NCI-H2029 treated with DMSO at 0.1 percent for 48 hours (cell line): Measurements from ENCODE around the gene TOP2A.
A peak's percentile ranks its signal among the peaks of the same experiment; 100 is the strongest.
"Not testable (repeated sequence)": the region's sequence is repeated elsewhere in the genome, so short reads cannot be mapped to it uniquely, and the experiment has no call there.

ENCODE experiments used
- DNase-seq: peaks from one replicate; lab custom pipeline; 2025; lab: John Stamatoyannopoulos, UW

Gene TOP2A

DNA sequence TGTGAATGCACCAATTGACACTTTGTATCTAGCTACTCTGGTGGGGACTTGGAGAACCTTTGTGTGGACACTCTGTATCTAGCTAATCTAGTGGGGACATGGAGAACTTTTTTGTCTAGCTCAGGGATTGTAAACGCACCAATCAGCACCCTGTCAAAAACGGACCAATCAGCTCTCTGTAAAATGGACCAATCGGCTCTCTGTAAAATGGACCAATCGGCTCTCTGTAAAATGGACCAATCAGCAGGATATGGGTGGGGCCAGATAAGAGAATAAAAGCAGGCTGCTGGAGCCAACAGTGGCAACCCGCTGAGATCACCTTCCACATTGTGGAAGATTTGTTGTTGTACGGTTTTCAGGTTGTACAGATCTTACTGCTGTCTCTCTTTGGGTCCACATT lies 41.2 kb downstream of the TOP2A start:
- not testable (repeated sequence) for DNase-seq

DNA sequence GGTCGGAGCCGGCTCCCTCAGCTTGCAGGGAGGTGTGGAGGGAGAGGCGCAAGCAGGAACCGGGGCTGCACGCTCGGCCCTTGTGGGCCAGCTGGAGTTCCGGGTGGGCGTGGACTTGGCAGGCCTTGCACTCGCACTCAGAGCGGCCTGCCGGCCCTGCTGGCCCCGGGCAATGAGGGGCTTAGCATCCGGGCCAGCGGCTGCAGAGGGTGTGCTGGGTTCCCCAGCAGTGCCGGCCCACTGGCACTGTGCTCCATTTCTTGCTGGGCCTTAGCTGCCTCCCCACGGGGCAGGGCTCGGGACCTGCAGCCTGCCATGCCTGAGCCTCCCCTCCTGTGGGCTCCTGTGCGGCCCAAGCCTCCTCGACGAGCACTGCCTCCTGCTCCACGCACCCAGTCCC lies 41.9 kb downstream of the TOP2A start:
- DNase-seq = not testable (repeated sequence)

DNA sequence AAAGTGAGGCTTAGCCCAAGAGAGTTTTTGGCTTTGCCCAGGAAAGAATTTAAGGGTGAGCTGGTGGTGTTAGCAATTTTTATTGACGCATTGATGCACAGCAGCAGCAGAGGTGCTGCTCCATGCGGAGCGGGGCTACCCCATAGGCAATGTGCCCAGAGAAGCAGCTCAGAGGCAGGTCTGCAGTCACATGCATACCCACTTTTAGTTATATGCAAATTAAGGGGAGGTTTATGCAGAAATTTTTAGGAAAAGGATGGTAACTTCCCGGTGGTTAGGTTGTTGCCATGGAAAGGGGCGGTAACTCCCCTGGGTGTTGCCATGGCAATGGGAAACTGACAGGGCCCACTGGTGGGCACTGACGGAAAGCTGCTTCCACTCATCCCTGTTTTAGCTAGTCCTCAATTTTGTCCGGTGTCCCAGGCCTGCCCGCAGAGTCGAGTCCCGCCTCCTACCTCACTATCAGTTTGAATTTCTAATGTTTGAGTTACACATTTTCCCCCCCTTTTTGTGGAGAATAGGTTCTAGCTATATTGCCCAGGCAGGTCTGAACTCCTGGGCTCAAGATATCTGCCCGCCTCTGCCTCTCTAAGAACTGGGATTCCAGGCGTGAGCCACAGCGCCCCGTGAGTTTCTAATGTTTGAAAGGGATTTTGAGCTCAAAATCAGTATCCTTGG lies 42.7 kb downstream of the TOP2A start:
- no peak for DNase-seq

DNA sequence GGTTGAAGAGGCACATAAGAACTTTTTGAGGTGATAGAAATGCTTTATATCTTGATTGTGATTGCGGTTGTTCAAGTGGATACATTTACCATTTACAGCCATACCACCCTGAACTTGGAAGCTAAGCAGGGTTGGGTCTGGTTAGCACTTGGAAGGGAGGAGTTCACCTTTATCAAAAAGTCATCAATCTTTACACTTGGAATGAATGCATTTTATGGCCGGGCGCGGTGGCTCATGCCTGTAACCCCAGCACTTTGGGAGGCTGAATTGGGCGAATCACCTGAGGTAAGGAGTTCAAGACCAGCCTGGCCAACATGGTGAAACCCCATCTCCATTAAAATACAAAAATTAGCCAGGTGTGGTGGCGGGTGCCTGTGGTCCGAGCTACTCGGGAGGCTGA lies 43.7 kb downstream of the TOP2A start:
- DNase-seq = no peak

DNA sequence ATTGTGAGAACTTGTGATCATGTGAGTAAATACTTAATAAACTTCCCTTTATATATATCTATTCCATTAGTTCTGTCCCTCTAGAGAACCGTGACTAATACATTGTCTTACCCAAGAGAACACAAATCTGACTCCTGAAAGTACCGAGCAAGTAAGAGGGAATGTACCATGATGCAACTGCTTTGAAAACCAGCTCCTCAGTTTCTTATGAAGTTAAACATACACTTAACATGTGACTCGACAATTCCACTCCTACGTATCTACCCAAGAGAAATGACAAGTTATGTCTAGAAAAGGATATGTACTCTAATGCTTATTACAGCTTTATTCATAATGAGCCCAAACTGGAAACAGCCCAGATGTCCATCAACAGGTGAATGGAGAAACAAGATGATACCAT lies 44.4 kb downstream of the TOP2A start:
- DNase-seq = no peak

DNA sequence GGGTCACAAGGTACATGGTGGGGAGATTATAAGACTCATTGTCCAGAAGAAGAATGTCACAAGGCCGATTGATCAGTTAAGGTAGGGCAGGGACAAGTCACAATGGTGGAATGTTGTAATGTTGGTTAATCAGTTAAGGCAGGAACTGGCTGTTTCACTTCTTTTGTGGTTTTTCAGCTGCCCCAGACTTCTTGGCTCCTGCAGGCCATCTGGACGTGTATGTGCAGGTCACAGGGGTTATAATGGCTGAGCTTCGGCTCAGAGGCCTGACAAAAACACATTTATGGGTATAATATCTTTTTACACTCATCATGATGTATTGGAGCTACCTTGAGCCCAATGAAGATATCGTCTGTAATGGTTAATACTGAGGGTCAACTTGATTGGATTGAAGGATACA lies 45.1 kb downstream of the TOP2A start:
- DNase-seq = not testable (repeated sequence)

DNA sequence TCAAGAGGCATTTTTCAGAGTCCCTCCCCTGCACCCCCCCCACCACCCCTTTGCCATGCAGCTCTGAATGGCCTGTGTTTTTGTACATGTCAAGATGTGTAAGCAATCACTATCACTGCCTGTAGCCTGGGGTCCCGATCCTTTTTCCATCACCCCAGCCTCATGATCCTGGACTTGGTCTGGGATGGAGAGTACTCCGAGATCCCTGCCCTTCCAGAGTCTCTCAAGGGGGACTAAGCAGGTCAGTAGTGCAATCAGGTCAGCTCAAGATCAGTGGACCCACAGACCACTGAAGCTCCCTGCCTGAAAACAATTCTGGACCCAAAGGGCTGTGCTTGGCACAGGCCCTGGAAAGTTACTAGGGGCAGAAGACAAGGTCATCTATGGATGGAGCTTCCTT lies 45.7 kb downstream of the TOP2A start:
- DNase-seq = no peak

DNA sequence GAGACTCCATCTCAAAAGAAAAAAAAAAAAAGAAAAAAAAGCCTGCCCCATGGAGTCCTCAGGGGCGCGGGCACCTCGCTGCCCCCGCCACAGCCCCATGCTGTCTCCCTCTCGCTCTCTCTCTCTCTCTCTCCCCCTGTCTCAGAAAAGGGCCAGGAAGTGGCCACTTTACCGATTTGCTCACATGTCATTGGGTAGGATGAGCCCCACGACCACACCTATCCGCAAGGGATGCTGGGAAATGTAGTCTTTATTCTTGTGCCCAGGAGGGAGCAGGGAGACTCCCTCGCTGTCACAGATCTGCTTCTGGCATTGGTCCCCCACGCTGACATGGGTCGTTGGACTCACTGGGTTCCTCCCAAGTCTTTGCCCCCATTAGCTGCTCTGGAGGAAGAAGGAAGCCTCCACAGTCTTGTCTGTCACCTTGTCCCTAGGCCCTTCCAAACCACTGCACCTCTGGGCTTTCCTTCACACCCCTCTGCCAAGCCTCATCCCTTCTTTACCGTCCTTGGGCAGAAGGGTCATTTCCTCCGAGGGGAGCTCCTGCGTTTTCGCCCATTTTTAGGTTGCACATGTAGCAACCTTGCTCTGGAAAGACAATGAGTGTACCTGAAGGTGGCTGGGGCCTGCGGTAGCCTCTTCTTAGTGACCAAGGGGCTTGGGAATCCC lies 46.3 kb downstream of the TOP2A start:
- DNase-seq = peak; percentile 37

DNA sequence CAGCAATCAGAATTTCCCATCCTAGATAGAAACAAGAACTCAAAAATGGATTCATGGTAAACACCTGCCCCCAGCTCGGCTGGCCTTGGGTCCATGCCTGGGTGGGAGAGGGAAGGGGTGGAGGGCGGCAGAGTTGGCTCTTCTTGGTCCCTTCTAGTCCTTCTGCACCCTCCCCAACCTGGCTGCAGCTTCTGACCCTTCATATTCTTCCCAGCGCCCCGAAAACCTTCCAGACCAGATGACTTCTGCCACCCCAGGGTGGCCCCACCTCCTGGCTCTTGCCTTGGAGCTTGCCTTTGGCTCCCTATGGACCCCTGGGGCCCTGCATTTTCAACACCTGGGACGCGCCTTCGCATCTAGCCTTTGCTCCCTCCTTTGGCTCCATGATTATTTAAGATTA lies 47.8 kb downstream of the TOP2A start:
- DNase-seq = no peak

DNA sequence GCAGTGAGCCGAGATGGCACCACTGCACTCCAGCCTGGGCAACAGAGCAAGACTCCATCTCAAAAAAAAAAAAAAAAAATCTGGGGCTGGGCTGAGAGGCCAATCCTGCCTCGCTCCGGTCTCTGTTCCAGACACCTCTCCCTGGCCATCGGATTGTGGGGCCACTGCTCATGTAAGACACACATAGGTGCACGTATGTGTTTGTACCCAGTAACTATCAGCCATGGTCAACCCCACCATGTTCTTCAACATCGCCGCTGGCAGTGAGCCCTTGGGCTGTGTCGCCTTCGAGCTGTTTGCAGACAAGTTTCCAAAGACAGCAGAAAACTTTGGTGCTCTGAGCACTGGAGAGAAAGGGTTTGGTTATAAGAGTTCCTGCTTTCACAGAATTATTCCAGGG lies 50.0 kb downstream of the TOP2A start:
- DNase-seq = not testable (repeated sequence)

DNA sequence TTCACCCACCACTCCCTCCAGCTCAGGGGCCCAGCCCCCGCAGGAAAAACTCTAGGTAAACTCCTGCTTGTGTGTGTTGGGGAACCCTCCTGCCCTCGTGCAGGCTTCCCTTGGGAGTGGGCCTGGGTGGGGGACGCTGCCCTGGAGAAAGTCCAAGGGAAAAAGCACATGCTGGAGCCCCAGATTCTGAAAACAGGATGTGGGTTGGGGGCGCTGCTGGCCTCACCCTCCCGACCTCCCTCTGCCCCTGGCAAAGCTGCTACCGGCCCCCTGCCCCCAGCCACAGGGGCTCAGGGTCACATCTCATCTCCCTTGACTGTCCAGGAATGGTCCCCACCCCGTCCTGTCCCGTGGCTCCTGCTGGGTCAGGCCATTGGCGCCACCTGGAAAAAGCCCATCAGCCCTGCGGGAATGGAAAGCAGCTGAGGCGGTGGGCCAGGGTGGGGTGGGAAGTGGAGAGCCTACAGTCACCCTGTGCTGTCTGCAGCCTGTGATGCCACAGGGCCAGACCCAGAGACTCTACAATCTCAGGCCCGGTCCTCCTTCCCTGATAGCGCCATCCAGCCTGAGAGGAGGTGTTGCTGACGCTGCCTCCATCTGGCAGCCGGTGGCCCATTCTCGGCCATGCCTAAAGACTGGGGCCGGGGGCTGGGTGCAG lies 50.7 kb downstream of the TOP2A start:
- no peak for DNase-seq

DNA sequence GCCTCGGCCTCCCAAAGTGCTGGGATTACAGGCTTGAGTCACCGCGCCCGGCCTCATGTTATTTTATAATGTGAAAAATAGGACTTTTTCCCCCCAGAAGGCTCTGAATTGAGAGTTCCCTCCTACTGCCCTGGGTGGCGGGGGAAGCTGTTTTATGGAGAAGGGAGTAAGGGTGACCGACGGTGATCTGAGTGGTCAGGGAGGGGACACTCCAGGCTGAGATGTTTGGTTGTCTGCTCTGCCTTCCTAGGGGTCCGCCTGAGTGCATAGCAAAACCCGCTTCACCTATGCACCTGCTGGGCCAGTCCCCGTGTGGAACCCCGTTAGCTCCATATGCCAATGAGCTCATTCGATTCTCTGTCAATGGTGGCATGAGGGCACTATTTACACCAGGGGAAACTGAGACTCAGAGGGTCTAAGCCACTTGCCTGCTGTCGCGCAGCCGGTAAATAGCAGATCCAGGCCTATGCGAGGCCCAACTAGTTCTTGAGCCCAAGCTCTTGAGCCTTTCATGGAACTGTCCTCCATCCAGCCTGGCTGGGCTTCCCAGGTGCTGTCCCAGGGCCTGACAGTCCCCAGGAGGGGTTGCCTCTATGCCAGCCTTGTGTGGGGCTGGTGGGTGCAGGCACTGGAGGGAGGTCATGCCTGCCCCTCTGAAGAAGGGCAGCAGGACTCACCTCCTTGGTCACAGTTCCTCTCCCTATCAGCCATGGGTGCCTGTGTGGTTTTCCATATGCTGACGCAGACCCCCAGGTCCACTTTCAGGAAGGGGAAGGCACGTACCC lies 51.4 kb downstream of the TOP2A start:
- no peak for DNase-seq

DNA sequence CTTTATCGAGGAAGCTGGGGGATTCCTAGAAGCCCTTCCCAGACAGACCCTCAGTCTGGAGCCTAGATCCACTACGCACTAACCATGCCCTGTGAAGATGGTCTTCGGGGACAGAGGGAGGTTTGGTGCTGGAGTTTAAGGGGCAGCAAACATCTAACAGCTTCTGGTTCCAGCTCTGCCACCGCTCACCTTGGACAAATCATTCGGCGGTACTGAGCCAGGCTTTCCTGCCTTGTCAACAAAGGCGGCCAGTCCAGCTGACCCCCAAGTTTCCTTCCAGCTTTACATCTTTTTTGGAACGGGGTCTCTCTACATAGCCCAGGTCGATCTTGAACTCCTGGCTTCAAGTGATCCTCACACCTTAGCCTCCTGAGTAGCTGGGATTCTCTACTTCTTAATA lies 52.8 kb downstream of the TOP2A start:
- no peak for DNase-seq

DNA sequence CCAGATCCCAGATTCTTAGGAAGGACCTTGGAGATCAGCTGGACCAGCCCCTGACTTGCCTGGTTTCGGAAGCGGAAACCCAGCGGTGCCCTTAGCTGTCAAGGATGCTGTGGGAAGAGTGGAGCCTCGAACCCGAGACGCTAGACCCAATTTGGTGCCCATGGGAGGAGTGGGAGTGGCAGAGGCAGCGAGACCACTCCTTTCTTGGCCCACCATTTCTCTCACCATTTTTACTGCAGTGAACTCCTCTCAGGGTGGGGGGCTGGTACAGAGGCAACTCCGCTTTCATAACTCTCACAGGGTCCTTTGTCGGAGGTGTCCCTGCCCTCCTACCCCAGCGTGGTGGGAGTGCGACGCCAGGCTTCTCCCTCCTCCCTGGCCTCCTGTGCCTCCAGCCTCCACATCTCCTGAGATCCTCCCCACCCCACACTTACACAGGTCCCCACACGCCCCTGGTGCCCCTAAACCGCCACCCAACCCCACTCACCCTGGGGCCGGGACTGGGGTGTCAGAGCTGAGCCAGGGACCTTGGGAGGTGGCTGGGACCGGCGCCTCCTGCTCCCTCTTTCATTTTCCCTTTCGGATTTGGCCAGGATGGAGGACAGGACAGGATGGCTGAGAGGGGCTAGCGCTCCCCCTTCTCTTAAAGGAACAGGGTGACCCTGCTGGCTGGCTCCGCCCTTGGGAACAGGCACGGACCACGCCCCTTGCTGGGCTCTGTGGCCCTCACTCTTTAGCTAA lies 53.4 kb downstream of the TOP2A start, which contains the start of gene GJD3:
Gene GJD3 (minus strand): TSS at position 617 of the 741 bp plus-strand sequence. CDS start 922 bp downstream, outside the sequence.
- DNase-seq = no peak

DNA sequence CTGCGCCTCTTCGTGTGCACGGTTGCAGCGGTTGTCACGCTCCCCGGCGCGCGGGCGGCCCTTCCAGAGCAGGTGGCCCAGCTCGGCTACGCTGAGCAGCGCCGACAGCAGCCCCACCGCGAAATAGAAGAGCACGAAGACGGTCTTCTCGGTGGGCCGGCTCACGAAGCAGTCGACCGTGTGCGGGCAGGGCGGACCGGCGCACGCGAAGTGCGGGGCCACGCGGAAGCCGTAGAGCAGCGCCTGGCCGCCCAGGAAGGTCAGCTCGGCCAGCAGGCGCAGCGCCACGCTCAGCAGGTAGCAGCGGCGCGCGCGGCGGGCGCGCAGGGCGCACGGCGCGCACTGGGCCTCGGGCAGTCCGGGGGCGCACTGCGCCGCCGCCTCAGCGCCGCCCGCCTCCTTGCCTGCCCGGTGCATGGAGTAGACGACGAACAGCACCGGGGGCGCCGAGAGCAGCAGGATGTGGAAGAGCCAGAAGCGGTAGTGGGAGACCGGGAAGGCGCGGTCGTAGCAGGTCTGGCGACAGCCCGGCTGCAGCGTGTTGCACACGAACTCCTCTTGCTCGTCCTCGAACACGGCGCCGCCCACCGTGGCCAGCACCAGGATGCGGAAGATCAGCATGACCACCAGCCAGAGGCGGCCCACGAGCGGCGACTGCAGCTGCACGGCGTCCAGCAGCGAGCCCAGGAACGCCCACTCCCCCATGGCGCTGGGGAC lies 54.4 kb downstream of the TOP2A start:
- no peak for DNase-seq

DNA sequence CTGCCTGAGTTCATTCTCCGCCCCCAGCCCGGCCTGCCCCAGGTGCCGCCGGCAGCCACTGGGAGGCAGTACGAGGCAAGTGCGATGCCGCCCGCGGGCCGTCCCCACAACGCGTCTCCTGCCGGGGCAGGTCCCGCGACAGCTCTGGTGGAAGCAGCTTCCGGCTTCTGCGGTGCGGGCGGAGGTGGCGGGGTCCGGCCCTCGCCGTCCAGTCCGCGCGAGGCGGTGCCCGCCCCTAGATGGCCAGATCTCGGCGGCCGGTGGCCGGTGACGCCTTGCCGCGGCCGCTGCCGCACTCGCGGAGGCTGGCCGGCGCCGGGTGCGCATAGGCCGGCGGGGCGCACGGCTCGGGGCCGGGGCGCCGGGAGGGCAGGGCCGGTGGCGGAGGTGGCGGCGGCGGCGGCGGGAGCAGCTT lies 55.0 kb downstream of the TOP2A start:
- peak; percentile 11 for DNase-seq

DNA sequence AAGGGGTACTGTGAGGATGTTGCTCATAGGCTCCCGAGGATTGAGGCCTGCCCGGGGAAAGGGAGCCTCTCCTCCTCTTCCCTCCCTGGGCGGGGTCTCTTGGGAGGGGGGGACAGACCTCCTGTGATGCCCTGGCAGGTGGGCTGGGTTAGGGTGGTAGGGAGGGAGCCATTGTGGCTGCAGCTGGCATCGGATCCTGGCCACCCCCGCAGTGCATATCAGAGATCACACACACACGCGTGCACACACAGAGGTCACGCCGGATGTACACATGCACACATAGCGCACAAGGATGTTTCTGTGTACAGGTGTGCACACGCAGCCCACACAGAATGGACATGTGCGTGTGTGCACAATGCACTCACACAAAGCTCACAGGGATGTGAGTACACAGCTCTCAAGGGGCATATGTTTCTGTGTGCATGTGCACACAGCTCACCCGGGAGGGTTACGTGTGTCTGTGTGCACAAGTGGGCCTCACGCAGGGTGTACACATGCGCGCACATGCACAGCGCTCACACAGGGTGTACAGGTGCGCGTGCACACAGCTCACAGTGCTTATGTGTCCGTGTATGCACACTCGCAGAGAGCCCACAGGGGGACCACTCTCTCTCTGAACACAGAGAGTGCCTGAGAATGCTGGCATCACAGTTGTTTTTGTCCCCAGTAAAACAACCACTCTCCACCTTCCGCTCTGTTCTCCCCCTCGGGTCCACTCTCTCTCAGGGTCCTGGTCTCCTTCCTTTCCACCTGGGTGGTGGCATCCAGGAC lies 55.6 kb downstream of the TOP2A start:
- no peak for DNase-seq

DNA sequence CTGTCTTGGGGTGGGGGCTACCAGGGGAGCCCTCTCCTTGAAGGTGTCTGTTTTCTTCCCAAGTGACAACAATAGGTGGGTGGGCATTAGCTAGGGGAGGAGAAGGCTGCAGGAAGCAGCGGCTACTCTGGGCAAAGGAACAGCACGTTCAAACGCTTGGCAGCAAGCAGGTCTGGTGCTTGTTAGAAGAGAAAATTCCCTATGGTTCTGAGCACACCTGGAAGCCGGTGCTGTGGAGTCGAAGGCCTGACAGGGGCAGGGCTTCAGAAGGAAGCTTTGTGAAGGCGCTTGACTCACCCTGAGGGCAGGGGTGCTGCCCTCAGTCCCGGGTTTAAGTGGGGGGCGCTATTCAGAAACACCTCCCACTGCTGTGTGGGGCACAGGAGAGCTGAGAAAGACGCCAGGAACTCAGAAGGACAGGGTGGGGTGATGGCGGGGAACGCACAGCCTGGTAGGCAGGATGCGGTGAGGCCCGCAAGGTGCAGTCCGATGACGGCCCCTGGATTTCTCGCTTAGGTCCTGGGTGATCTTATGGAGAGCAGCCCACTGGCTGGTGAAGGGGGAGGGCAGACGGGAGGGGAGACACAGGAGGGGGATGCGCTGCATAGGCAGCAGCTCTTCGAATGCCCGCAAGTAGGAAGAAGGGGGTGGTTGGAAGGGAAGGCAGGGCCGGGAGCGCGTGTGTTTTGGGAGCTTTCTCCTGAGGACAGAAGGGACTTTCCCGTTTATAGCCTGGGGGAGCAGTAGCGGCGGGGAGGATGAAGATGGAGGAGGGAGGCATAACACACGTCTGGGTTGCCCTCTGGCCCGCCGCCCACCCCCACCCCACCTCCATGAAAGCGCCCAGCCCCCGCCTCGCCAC lies 56.4 kb downstream of the TOP2A start:
- no peak for DNase-seq

DNA sequence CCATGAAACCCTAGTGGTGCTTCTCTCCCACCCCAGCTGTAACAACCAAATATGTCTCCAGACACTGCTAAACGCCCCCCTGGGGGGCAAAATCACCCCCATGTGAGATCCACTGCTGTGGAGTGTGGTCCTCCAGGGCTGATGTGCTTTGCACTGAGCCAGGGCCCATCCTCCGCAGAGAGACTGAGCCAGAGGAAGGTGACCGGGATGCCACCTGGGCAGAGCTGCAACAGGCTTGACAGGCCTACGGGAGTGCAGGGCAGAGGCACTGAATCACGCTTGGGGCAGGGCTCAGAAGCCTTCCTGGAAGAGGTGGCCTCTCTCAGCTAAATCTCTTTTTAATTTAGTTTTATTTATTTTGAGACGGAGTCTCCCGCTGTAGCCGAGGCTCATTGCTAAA lies 57.6 kb downstream of the TOP2A start:
- no peak for DNase-seq
